Activated gamma-delta T cell treated with anti-CD3 and anti-CD28 coated beads, Interleukin-2, amount 50 U/mL, for 16 hours (primary cell): ENCODE data around the gene KCNG2.

Experiments used
- DNase-seq: peaks from one replicate; pipeline ENCODE4 v3.0.0-alpha.2; 2020; ENCODE audit warnings: low read depth

The KCNG2 gene

DNA sequence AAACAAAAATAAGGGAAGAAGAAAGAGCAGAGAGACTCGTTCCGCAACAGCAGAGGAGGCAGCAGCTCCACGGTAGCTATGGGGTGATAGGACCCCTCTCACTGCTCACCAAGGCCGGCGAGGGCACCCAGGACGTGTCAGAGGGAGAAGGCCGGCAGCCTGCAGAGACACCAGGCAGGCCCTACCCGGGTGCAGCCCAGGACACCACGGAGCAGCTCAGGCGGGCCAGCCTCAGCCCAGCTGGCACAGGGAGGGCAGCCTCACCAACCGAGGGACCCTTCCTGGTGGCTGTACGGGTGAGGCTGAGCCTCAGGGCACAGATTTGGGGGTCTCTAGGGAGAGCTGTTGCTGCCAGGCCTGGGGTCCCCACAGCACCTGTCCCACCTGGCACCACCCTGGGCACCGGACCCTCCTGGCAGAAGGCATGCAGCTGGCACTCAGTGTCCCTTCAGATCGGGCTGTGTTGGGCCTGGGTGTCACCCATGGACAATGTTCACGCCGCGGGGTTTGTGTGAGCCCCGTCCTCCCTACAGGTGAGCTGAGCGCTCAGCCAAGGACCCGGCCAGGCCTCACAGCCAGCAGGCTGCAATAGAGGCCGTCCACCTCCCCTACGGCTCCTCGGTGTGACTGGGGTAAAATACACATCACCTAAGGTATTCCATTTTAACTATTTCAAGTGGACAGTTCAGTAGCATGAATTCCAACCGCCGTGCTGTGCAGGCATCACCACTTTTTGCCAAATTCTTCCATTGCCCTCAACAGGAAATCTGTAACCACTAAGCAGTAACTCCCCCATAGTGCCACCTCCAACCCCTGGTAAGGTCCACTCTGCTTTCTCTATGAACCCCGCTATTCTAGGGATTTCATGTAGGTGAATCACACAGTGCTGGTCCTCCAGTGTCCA is 21.6 kb downstream of the KCNG2 start:
- no peak for DNase-seq

DNA sequence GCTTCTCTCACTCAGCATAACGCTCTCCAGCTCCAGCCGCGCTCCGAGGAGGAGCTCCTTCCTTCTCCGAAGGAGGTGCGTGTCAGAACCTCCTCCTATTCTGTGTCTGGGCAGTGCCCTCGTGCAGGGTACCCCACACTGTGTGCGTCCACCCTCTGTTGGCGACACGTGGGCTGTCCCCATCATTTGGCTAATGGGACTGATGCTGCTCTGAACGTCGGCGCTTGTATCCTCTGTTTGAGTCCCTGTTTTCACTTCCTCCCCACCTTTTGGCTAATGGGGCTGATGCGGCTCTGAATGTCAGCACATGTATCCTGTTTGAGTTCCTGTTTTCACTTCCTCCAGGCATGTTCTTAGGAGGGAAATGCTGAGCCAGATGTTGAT is 22.2 kb downstream of the KCNG2 start:
- DNase-seq: no peak

DNA sequence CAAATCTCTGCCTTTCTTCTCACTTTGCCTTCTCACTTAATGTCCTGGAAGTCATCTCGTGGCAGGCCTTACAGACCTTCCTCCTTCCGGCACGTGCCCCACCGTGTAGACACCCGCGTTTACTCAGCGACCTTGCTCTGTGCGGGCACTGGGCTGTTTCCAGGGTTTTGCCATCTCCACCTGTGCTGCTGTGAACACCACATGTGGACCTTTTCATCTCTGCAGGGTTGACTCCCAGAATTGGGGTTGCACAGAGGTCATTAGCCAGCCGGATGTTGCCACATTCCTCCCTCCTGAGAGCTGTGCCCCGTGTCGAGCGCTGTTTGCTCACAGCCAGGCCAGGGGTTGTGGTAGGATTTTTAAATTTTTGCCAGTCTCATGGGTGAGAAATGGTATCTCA is 25.4 kb downstream of the KCNG2 start:
- no peak for DNase-seq

DNA sequence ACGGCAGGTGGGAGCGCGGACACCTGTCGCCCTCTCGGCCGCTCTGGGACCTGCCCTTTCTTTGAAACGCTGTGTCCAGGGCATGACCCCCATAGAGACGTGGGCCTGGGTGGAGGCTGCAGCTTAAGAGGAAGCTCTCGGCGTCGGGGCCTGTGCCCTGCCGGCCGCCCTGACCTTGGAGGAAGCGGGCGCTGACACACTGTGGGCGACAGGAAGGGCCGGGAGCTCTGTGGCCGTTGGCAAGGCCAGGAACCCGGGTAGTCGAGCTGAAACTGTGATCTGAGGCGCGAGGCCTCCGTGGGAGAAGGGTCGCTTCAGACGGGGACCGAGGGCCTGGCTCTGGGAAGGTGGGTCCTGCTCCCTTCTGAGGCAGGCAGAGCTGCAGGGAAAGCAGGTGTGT is 28.2 kb downstream of the KCNG2 start:
- DNase-seq: no peak

DNA sequence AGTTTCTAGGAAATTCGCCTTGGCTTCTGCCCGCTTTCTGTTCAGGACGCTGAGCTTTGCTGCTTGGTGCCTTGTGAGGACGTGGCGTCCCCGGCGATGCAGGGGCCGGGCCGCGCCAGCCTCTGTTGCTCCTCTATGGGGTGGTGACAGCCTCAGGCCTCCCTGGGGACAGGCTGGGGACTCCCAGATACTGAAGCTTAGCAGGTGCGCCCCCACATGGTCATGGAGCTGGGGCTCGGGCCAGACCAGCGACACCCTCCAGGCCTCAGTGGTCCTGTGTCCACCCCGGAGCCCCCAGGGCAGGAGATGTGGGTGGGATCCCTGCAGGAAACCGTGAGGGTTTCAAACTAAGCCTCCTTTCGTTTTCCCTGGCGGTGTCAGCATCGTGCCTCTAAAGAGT is 29.2 kb downstream of the KCNG2 start:
- DNase-seq: no peak

DNA sequence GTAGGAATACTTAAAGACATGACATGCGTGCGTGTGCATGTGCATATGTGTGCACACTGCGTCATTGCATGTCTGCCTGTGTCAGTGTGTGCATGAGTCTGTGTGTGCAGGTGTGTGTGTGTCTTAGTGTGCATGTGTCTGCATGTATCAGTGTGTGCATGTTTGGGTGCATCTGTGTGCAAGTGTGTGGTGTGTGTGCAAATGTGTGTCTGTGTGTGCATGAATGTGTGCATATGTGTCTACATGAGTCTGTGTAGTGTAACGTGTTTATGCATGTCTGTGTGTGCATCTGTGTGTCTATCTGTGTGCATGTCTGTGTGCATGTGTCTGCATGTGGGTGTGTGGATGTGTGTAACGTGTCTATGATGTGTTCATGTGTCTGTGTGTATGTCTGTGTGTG is 30.5 kb downstream of the KCNG2 start:
- DNase-seq: no peak

DNA sequence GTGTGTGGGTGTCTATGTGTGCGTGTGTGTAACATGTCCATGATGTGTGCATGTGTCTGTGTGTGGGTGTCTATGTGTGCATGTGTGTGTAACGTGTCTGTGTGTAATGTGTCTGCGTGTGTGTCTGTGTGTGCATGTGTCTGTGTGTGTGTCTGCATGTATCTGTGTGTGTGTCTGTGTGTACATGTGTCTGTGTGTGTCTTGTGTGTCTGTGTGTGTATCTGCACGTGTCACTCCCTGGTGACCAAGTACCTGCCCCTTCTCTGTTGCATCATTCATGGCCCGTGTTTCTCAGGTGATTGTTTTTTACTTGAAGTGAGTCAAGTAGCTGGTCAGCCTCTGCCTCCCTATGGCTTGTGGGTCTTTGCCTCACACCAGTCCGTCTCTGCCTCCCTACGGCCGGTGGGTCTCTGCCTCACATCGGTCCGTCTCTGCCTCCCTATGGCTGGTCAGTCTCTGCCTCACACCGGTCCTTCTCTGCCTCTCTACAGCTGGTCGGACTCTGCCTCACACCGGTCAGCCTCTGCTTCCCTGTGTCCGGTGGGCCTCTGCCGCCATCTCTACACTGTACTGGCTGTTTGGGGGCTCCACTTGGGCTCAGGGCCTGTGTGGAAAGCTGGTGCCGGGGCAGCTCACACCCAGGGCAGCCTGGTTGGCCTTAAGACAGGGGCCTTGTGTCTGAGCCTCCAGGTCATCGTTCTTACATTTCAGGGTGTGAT is 31.6 kb downstream of the KCNG2 start:
- DNase-seq: no peak

DNA sequence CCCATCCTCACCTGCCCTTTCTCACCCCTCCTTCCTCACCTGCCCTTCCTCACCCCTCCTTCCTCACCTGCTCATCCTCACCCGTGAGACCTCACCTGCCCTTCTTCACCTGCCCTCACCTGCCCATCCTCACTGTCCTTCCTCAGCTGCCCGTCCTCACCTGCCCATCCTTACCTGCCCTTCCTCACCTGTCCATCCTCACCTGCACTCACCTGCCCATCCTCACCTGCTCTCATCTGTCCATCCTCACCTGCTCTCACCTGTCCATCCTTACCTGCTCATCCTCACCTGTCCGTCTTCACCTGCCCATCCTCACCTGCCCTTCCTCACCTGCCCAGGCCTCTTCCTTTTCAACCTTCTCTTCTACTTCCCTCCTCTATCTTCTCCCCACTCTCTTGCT is 34.4 kb downstream of the KCNG2 start:
- no peak for DNase-seq

DNA sequence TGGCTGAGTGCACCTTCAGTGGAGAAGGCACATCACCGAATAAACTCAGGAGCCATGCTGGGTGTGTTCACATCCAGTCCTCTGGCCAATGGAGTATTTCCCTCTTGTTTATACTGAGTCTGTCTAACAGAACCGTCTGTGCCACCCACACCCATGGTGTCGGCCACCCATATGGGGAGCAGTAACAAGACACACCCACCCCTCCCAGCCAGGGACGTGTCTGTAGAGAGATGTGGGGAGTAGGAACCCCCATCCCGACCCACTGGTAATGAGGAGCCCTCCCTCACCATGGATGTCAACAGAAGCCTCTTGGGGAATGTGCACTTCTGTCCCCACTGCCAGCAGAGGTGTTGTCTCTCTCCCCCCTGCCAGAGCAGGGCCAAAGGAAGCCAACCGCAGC is 37.1 kb downstream of the KCNG2 start:
- DNase-seq: no peak

DNA sequence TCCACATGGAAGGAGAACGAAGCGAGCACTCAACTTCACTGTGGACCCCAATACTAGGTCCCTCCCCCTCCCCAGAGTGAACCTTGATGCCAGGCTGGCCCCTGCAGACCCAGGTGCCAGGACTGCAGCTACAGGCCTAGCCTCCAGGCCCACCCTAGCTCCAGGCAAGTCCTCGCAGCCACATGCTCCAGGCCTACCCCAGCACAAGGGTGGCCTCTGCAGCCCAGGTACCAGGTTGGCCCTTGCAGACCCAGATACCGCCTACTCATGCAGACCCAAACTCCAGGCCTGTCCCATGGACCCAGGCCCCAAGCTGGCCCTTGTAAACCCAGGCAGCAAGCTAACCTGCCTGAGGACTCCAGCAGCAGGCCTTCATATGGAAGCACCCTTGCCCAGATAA is 44.2 kb downstream of the KCNG2 start:
- DNase-seq: no peak

DNA sequence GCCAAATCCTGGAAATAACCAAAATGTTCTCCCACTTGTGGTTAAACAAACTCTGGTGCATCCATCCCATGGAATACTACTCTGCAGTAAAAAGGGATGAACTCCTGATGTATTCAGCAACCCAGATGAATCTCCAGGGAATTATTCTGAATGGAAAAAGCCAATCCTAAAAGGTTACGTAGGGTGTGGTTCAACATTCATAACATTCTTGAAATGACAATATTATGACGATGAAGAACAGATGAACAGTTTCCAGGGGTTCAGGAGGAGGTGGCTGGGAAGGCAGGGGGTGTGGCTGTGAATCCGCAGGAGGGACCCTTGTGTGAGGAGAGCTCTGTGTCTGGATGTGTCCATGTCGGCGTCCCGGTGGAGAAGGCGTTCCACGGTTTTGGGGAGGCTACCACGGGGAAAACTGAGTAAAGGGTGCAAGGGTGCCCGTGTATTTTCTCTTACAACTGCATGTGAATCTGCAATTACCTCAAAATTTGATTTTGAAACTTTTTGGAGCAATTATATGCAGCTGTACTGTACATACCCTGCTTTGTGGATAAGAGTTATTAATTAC is 47.3 kb downstream of the KCNG2 start:
- no peak for DNase-seq

DNA sequence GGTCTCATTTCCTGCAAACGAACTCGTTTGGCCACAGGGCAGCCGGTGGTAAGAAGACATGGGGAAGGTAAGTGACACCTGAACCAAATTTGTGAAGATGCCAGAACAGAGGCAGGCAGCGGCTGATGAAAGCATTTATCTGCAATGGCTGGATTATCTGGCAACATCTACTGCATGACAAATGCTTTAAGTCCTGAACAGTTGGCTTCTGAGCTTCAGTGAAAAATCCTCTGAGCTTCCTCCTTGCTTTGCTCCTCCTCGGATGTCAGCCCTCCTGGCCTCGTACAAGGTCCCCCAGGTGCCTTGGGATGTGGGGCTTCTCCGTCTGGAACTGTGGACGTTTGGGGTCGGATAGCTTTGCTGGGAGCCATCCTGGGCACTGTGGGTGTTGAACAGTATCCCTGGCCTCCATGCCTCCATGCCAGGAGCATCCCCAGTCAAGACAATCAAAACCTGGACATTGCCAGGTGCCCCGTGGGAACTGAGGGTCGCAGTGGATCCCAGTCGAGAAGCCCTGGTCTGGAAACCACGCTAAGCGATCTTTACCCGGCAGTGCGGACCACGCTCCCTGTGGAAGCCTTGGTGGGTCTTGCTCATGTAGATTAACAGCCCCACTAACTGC is 49.3 kb downstream of the KCNG2 start:
- no peak for DNase-seq

DNA sequence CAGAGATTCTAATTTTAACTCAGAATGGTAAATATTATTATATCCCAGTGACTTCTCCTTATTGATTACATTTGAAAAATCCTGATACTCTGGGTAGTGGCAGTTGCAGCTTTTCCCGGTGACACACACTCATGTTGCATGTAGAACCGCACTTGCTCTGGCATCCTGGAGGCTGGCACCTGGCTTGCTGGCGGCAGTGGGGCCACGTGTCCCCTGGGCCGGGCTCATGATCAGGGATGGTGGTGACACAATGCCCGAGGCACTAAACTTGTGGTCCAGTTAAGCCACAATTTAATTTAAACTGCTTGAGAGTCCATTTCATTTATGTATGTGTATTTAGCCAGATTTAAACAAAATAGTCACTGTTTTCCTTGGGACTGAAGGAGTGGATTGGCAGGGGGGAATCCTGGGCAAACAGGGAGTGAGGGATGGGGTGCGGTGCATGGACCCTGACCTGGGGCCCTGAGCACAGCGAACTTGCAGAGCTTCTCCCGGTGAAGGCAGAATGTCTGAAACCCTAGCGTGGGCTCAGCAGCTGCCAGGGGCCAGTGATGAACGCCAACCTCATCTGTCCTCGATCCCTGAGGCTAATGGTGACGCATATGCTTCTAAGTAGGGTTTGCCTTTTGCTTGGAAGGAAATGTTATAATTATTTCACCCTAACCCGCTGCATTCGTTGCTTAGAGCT is 50.0 kb downstream of the KCNG2 start:
- DNase-seq: no peak

DNA sequence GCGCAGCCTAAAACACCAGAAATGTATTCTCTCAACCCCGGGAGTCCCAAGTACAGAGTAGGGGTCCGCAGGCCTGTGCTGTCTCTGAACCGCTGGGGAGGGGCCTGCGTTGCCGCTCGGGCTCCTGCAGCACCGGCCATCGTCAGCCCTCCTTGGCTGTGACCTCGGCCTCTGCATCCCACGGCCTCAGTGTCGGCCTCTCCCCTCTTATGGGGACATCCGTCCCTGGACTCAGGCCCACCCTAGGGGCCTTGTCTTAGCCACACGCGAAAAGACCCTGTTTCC is 50.5 kb downstream of the KCNG2 start:
- DNase-seq: no peak

DNA sequence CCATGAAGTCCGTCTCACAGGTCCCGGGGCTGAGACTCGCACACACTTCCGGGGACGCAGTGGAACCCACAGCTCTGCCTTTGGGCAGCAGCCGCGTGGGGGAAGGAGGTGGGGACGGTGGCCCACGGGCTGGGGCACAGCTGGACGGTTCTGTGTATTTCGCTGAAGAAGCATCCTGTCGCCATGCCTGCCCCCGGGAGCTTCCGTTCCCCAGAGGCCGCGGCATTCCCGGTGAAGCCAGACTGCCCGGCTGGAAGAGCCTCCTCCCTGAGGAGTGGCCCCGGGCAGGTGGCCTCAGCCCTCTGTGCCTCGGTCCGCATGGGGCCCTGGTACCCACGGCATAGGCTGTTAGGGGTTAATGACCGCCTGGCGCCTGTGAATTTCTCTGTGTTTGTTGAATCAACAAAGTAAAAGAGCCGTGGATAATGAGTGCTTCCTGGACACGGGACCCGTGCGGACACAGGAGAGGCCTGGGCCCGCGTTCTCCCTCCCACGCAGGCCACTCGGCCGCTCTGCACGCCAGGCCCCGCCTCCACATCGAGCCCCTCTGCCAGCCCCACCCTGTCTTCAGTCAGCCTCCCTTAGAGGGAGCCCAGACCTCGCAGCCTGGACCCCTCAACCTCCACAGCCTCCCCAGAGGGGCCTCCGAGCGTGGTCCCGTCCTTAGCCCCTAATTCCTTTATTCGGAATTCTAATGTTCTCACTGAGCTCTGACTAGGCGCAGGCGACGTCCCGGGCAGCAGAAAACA is 51.0 kb downstream of the KCNG2 start:
- DNase-seq: no peak

DNA sequence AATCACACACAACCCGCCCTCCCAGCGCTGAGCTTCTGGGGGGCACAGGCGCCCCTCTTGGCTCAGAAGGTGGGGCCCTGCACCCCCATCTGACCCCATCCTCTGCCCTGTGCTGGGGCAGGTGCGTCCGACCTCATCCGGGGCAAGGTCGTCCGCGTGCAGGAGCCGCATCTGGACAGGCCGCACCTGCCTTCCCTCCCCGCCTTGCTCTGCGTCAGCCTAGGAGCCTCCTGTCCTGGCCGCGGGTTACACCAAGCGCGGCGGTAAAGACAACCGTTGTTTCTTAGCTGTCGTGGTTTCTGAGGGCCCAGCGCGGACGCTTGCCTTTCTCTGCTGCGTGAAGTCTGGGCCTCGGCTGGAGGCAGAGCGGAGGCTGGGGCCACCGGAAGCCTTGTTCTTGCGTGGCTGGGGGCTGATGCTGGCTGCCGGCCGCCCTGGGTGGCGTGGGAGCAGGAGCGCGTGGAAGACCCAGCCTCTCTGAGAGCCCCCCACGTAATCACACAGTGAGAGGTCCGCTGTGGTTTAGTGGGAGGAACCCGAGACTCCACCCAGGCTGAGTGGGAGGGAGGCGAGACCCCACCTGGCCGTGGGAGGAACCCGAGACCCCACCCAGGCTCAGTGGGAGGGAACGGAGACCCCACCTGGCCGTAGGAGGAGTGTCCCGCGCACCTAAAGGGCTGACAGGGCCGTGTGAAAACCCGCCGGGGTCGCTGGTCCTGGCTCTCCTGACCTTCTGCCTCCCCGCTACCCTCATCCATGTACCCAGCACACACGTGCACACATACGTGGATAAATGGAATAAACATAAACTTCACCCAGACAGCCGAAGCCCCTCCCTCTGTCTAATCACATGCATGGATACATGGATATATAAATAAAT is 51.8 kb downstream of the KCNG2 start:
- no peak for DNase-seq

DNA sequence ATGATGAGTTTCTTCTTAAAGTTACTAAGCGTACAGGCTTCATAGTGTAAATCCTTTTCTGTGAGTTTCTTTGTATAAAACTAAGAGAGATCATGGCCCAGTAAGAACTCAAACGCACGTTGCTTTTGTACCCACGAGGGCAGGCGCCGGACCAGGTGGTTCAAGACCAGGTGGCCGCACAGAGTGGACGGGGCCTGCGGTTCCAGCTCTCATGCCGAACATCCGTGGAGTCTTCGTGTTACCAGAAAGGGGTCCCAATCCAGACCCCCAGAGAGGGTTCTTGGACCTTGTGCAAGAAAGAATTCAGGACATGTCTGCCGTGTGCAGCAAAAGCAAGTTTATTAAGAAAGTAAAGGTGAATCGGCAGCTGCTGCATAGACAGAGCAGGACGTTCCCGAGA is 53.0 kb downstream of the KCNG2 start:
- no peak for DNase-seq

DNA sequence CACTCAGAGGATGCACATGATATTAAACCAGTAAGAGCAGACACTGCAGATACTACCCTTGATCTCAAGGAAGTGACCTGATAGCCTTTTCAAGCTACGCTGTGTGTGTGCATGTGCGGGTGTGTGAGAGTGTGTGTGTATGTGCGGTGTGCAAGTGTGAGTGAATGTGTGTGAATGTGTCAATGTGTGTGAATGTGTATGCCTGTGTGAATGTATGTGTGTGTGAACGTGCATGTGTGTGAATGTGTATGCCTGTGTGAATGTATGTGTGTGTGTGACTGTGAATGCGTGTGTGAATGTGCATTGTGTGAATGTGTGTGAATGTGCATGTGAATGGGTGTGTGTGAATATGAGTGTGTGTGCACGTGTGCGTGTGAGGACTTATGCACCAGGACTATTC is 53.8 kb downstream of the KCNG2 start:
- DNase-seq: no peak

DNA sequence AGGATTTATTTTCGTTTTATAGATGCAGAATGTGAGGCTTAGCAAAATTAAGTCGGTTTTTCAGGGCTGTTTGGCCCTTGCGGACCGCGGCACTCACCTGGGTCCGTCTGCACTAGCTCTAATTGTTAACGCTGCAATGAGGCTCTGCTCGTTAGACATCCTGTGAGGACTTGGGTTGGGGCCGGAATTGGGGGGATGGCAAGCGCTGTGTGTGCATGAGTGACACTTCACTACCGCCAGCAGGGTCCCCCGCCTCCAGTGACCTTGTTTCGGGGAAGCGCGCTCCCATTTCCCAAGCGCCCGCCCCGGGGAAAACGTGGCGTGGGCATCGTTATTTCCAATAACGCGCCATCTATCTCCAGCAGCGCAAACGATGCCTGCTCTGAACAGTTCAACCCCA is 54.2 kb downstream of the KCNG2 start:
- DNase-seq: no peak

DNA sequence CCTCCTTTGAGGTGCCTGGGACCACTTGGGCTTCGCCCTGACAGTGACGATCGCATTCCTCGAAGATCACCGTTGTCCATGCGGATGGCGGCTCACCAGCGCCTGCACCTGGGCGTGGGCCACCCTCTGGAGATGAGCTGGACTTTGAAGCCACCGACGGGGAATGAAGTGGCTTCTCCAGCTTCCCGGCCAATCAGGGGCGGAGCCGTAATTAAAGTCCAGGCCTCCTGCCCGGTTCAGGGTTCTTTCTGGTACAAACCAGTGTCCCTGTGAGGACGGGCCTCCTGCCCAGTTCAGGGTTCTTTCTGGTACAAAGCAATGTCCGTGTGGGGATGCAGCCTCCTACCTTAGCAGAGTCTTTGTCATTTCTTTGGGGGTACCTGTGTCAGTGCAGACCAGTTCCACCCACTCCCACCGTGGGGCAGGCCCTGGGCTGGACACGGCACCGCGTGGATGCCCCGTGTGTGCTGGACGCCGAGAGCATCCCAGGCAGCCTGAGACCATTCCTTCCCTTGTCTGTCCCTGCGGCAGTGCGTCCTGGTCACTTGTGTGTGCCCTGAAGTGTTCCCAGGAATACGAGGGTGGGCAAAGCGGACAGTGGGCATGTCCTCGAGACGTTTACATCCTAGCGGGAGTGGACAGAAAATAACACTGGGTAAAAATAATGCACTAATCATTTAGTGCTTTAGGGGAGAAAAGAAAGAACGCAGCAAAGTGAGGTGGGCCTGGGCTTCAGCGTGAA is 55.0 kb downstream of the KCNG2 start:
- no peak for DNase-seq
